Hepatocyte (in vitro differentiated cells): ENCODE data around the gene TBC1D8.

Source experiments
- CTCF ChIP-seq: fragments of 200-600 bp; sonication (generic); IDR thresholded peaks from 2 replicates; pipeline ENCODE4 v1.5.1; 2016; ENCODE audit warnings: antibody characterized with exemption, mild to moderate bottlenecking; ENCODE audit not compliant: poor library complexity
- EZH2 ChIP-seq: fragments of 200-600 bp; sonication (generic); IDR thresholded peaks from 2 replicates; pipeline ENCODE4 v1.6.1; 2016; ENCODE audit warnings: antibody characterized with exemption, mild to moderate bottlenecking, borderline replicate concordance
- EZH2phosphoT487 ChIP-seq: fragments of 200-600 bp; sonication (generic); IDR thresholded peaks from one replicate; pipeline ENCODE4 v1.6.1; 2018; ENCODE audit warnings: antibody characterized with exemption, mild to moderate bottlenecking, low read depth, moderate library complexity; ENCODE audit not compliant: unreplicated experiment, severe bottlenecking

DNA sequence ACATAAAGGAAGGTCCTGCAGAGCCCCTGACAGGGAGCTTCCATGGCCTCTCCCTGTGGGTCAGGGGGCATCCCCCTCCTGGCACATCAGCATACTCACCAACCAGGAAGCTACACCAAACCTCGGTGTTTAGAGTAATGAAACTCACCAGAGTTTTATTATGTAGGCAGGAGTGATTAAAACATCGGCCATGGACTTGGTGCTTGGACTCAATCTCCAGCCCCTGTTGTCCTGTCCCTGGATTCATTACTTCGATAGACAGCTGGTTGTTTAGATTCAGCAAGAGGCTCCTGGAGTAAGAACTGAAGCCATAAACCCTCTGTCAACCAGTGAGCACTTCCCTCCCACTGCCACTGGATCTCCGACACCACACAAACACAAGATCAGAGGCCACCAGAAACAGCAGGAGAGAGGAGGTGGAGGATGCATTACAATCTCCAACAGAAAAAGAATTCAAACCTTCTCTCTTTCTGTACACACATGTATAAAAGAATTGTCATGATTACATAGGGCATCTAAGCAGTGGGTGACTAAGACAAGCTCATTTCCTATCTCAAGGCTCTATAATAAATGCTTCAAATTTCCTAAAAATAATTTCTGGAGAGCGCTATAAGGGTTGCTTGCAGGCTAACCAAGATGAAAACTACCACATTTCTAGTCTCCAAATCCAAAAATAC is 27.2 kb downstream of the TBC1D8 start:
- no peak for TF ChIP-seq CTCF
- TF ChIP-seq EZH2phosphoT487 = no peak
- no peak for TF ChIP-seq EZH2
